ENCODE data around the gene RBP3.
A peak's percentile ranks its signal among the peaks of the same experiment; 100 is the strongest.

RBP3 gene

DNA sequence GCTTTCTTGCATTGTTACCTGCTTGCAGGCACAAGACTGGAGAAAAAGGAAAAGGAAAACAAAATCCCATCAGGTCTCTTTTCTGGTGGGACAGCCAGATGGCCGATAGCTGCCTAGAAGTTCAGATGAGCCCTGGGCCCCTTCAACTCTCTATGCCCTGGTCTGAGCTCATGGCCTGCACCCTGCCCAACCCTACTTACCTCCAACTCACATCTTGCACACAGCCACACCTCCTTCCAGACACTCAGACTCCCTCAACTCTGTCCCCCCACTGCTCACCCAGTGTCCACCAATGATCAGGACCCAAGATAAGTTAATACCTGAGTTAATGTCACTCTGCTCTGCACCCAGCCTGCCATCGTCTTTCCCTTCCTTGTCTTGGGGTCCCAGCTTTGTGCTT is 10.9 kb downstream of the RBP3 start:
- DNase-seq: no peak

DNA sequence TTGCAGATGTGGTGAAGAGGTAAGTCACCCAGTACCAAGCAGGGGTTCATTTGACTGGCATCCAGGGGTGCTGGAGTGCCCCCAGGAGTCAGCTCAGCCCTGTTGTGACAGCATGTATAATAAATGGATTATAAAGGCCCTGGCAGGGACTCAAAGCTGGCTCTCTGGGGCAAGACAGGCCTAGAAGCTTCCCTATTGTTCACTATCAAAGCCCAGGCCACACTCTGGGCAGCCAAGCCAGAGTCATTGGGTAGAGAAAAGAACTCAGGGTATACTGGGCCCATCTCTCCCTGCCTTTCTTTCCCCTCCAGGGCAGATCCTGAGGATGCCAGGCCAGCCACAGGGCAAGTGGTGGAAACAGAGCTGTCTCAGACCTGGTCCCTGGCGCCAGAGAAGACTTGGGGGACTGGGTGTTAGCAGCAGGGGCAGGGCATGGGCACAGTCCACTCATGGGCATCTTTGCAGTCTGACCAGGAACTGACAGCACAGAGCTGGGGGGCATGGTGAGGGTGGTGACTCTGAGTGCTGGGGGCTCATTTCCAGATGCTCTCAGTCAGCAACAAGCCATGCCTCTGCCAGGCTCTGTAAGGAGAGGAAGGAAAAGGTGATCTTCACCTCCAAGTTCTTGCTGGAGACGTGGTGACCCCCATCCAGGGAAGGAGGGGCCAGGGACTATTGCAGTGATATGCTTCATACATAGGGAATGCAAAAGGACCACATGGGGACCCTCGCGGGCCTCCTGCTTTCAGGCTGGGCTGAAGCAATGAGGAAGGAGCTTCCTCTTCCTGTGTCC is 11.7 kb downstream of the RBP3 start:
- no peak for DNase-seq

DNA sequence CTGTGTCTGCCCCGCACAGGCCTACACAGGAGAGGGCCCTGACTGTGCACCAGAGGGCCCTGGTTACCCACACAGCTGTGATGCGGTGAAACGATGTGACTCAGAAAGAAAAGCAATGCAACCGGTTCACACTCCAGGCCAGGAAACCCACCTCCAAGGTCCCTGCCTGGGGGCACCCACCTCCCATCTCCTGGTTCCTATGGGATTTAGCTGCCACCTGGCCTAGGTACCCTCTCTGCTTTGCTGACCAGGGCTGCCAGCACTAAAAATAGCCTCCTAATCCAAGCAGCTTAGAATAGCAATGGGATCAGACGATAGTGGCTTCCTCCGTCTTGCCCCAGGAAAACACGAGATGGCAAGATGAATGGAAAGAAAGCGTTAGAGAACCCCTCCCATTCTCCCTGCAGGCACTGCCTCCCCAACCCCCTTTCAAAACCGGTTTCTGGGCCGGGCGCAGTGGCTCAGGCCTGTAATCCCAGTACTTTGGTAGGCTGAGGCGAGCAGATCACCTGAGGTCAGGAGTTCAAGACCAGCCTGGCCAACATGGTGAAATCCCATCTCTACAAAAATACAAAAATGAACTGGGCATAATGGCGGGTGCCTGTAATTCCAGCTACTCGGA is 12.4 kb downstream of the RBP3 start:
- DNase-seq: no peak

DNA sequence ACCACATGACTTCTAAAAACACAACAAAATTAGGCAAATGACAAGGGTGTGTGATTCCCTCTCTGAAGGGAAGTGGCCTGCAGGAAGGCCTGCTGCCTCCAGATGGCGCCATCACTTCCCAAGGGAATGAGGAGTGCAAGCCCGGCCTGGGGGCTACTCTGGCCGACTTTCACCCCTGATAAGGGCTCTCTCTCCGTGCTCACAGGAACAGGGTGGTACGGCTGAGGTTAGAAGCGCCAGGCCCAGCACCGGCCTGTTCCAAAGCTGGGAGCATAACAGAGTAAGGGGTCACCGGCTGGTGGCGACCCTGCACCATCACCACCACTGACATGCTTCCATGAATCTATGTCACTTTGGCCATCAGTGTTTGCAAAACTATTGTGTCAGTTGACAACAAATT is 13.1 kb downstream of the RBP3 start:
- DNase-seq: no peak

DNA sequence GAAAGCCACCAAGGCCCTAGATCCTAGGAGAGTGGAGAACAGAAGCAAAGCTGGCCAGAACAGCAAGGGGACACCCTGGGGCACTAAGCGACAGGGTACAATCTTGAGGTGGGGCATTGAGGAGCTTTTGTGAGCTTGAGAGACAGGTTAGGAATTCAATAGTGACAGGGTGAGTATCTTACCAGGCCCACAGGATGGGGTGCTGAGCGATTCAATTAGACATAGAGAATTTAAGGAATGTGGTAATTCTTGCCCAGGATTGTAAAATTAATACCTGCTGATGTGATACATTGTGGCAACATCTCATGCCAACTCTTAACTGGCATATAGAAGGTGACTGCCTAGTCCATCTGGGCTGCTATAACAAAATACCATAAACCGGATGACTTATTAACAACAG is 14.0 kb downstream of the RBP3 start:
- no peak for DNase-seq

DNA sequence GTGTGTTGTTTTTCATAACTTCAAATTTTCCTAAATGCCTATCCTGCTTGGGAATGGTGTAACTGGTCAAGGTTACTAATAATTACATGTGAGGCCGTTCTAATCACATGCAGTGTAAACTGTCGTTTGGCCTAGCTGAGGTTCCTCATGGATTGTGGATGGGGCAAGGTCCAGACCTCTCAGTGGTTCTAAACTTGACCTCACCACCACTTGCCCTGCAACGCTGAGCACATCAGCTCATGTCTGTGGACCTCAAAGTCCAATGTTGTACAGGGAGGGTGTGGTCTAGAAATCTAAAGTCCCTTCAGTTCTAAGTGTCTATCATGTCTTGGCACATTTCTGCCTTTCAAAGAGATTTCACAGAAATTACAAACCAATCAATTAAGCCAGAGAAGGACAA is 15.6 kb downstream of the RBP3 start:
- DNase-seq: no peak

DNA sequence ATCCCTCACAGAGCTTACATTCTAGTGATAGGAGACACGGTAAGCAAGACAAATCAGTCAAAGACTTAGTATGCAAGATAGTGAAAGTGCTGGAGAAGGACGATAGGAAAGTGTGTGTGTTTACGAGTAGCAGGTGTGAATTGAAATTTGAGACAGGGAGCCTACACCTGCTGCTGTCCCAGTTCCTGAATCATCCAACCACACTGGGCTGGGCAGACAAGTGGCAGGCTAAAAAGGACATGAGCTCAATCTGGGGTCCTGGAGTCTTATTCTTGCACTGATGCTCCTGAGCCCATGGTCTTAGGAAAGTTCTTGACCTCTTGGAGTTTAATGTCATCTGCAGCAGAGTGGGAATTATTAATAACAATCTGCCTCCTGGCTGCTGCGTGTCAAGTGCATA is 16.2 kb downstream of the RBP3 start:
- peak; percentile 44 for DNase-seq

DNA sequence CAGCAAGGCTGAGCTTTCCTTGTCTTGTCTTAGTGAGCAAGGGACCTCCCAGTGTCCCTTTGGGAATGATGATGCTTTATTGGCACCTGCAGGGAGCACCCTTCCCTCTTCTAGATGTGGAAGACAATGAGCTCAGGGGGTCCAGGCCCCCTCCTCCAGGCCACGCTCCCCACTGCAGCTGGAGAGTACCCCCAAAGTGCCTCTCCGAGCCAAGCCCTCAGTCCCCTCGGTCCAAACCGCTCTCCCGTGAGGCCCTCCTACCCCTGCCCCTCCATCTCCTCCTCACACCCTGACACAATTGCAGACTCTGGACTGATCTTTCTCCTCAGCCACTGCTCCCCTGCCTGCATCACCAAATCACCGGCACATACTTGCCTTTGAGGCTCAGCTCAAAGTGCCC is 16.7 kb downstream of the RBP3 start:
- DNase-seq: no peak

DNA sequence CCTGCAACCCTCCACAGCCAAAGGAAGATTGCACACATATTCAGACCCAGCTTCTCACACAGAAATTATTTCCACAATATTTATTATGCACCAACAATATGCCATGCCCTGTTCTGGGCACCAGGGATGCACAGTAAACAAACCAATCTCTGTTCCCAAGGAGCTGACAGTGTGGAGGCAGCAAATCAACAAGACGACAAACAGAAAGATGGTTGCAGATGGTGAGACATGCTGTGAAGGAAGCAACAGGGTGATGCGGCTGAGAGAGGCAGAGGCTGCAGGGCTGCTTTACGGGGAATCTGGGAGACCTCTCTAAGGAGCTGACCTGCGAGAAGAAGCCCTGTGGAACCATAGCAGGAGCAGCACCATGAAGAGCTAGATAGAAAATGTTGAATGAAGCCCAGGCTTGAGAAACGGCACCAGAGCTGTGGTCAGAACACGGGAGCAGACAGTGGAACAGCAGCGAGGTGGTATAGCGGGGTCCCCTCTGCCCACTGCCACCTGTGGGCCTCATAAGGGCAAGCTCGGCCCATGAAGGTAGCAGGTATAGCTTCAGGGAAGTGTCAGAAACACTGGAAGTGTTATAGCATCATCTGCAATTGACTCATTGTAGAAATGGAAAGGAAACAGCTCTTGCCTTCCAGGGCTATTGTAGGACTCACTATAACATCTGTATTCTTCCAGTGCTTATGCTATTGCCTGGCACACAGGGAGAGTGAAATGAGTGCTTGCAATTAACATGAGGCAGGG is 17.4 kb downstream of the RBP3 start:
- DNase-seq: no peak

DNA sequence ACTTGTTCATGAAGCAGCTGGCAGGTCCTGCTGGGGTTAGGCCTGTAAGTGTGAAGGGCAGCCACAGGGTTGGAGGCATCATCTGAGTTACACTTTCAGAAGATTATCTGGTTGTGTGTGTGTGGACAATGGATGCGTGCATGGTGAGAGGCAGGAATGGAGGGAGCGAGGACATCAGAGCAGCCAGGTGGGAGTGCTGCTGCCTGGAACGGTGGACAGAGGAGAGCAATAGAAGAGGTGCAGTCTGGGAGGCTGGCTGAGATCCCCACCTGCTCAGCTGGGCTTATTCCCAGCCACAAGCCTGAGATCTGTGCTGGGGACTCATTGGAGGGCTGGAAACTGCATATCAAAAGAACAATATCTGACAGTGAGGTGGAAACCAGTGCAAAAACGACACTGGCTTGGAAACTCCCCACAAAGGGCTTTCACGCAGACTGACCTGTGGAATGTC is 18.0 kb downstream of the RBP3 start:
- no peak for DNase-seq

DNA sequence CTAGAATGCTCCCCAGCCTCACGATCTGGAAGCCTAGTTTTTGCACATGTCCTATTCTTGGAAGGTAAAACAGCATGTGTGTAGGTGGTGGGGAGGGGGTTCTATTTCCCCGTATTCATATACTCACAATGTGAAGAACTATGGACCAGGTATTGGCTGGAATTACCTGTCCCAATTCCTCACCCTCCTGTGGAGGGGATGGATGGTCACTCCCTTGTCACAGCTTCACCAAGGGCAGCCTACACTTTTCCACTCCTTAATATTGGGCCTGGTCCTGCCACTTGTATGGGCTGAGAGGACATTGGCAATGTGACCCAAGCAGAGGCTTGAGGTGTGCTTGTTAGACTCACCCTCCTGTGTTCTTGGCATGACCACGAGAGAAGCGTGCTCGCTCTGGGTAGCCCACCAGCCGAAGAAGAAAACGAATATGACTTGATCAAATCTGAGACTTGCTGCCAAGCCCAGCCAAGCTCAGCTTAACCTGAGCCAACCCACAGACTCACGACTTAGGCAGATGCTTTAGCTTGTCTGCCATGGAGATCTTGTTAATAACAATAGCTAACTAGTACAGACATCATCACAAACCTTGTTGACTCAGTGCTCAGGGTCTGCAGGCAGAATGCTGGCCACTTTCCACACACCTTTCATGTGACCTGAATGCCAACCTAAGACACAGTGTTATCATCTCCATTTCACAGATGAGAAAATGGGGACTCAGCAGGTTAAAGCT is 18.7 kb downstream of the RBP3 start:
- no peak for DNase-seq

DNA sequence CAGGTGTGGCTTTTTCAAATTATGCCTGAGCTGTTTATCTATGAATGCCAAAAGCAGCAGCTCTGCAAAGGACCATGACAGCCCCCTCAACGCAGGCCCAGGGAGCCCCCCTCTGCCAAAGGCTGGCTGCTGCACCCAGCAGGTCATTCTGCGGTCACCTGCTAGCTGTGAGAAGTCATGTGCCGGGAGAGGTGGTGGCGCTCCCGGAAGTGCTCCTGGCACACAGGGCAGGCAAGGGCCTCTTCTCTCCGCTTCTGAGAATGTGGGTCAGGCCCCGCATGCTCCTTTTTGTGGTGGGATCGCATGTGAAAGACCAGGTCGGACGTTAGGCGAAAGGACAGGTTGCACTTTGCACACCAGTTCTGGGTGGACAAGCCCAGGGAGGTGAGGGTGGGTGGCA is 19.5 kb downstream of the RBP3 start:
- no peak for DNase-seq

DNA sequence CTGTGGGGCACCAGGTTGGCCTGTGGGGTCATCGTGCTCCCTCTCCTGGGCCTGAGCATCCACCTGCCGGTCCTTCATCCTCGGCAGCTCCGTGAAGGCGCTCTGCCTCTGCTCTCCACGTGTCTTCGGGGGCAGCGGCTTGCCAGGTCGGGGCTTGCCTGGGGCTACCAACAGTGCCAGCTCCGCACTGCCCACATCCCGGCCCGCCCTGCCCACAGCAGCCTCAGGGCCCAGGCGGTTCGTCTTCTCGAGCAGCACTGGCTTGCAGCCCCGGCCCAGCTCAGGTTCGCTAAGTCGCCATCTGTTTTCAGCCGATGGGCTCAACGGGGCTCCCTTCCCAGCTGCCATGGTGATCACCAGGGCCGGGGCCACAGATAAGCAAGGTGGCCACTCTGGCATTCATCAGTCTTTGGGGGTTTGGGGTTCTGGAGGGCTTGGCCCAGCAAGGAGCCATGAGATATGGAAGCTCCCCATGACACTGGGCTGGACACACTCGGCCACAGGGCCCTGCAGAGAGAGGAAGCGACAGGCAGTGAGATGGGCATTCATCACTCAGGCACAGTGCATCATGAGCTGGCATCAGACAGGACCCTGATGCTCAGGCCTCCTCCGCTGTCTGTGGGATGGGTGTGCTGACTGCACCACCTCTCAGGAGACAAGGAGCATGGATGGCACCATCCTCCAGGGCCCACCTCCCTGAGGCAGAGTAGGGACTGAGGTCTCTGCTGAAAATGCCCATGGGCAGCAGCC is 20.4 kb downstream of the RBP3 start:
- DNase-seq: no peak

DNA sequence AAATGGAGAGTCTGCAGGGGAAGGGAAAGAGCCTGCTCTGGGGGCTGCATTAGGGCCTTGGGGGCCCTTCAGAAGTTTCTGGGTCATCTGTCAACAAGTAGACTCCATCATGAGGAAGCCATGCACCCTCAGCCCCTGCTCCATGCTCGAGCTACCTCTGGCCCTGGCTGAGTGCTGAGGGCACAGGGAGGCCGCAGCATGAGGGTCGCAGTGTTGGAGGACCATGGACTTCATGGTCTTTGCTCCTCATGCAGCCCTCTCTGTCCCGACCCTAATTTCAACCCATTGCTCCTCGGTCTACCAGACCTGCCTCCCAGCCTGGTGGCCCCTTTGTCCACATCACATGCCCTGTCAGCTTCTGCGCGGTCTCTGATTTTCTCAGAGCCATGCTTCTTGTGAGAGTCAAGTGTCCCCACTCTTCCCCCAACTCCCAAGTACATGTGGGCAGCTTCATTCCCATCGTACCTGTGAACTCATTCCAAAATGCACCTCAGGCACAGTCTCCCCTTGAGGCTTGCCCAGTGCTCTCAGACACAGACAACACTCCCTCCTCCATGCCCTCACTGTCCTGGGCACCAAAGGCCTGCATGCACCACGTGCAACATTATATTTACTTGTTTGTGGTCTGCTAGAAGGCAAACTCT is 21.2 kb downstream of the RBP3 start:
- no peak for DNase-seq

DNA sequence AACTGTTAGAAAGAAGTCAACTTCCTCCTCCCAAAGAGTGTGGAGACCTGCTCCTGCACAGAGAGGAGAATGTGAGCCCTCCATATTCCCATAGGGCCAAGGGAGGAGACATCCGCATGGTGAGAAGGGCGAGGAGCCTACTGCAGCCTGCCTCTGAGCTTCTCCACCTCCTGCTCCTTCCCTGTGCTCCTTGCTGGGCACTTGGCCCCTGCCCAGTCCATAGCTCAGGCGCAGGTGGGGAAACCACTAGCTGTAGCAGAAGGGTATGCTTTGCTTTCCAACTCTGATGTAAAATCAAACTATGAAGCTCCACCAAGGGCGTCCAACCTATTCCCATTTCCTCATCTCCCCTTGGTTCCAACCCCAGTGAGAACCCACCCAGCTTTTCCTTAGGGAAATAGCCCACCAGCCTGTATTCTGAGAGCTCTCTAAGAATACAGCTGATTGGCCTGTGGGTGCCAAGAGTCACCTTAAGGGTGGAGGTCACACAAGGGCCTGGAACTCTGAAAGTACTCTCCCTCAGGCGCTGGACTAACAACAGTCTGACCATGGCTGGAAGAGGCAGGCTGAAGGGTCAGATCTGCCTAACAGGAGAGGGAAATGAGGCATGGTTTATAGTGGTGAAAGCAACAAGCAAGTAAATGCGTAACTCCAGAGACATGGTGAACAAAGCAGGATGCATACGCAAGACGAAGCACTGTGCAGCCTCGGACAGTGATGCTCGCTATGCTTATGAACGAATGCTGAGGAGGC is 22.0 kb downstream of the RBP3 start:
- DNase-seq: no peak

DNA sequence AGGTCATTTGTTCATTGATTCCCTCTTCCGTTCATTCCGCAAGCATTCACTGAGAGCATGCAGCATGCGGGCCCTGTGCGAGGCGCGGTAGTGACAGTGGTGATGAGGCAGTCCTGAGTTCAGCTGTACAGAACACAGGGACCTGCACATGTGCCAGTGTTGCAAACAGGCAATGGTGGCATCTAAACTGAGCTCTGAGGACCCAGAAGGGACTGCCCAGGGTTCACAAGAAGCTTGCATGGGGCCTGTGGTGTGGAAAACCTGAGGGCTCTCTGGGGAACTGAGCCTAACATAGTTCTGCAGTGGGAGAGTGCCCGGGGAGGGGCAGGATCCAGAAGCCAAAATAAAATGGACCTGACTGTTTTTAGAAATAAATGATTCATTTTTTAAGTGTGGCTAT is 22.7 kb downstream of the RBP3 start:
- DNase-seq: no peak

DNA sequence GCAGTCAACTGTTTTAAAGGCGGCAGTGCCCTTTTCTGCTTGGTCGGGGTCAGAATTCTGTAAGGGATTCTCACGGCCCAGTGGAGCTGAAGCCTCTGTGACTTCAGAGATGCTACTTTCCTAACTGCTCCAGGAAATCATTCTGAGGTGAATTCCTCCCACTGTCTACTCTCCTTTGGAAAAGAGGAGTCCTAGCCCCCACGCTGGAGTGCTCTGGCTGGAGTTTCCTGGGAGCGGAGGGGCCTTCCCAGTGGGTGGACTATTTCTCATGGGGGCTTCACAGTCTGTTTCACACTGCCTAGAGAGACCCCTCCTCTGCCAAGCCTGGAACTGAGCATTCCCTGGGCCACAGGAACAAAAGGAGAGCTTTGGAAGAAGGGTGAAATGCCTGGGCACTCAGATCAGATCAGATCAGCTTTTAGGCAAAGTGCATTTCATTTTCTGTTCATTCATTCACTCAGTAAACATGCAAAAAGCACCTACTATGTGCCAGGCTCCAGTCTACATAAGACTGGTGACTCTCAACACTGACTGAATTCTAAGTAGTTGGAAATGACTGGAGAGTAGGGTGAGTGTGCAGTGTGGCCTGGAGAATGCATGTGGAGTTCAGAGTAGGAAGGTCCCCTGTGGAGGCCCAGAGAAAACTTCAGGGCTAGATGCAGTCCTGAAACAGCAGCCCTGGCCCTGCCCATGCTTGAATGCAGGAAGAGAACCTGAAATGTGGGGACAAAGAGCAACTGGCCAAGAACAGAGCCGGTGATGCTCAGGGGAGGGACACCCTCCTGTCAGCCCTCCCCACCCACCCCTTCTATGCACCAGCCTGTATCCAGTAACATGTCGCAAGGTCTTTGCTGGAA is 23.7 kb downstream of the RBP3 start:
- no peak for DNase-seq

DNA sequence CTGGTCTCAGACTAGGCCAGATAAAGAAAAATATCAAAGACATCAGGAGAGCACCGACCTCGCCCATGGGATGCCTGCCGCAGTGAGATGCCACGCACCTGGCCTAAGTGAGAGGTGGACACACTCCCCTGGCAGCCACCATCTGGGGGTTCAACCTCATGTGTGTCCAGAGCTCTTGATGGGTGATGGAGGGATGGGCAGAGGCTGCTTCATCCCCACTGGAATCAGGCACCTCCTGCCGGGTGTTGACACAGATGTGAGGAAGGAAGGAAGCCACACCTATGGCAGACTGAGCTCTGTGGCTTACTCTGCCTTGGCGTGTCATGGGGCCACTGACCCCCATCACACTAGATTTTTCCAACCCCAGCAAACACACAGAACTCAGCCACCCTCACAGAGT is 24.6 kb downstream of the RBP3 start:
- DNase-seq: no peak

DNA sequence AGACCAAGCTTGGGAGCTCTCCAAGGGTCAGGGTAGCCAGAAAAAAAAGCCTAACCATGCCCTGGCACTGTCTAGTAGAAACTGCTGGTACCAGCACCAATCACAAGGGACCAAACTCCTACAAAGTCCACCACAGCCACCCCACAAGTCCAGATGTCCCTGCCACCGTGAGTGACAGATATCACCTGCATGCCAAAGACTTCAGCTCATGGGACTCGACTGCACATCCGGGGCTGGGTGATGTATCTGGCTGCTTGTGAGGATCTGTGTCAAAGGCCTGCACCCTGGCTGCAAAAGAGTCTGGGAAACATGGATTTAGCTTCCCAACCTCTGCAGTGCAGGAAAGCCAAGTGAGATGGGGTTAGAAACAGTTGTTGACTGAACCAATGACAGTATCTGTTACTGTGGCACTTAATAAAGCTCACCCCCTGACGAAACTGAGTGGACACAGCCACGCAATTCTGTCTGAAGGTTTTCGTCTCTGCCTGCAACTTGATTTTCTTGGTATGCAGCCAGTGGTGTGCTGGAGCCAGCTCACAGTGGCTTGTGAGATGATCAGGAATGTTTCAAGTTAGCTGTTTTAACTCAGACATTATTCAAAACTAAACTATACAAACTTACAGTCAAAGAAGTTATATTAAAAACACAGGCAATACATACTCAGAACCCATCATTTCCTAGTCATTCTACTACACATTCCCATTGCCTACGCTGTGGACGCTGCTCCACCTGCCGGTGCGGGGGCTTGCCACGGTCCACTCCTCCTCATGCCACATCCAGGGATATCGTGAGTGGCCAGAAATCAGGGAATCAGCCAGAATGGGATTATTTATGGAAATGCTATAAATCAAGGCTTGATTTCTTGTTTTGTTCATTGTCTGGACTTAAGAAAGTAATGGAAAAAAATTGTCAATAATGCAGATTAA is 26.7 kb downstream of the RBP3 start:
- no peak for DNase-seq
